Osteoblast (primary cell): Measurements from ENCODE around the gene LDB1. TPM values are rescaled to one million over a fixed set of nuclear protein-coding genes. Genes with fewer than 3 reads are reported as not detected.
A peak's percentile ranks its signal among the peaks of the same experiment; 100 is the strongest.

Experiments used
- DNase-seq: peaks from one replicate; pipeline ENCODE4 v3.0.0; 2011; ENCODE audit warnings: low spot score, mixed read lengths; ENCODE audit not compliant: insufficient read length; ENCODE audit errors: missing footprints
- H2AFZ ChIP-seq: 2 replicates; pipeline ENCODE4 v1.6.0; 2011; ENCODE audit warnings: mild to moderate bottlenecking, low read length
- H3K27ac ChIP-seq: 2 replicates; pipeline ENCODE4 v1.5.1; 2011; ENCODE audit warnings: mild to moderate bottlenecking, low read depth, low read length, moderate library complexity
- H3K27me3 ChIP-seq: 2 replicates; pipeline ENCODE4 v1.6.0; 2012; ENCODE audit warnings: mild to moderate bottlenecking, control low read depth, inconsistent platforms, low read length, moderate library complexity; ENCODE audit not compliant: insufficient read depth
- H3K36me3 ChIP-seq: 2 replicates; pipeline ENCODE4 v1.5.1; 2011; ENCODE audit warnings: mild to moderate bottlenecking, low read length, control low read depth, moderate library complexity; ENCODE audit not compliant: insufficient read depth
- H3K4me1 ChIP-seq: 2 replicates; pipeline ENCODE4 v1.5.1; 2011; ENCODE audit warnings: mild to moderate bottlenecking, low read length, control low read depth, moderate library complexity; ENCODE audit not compliant: insufficient read depth
- H3K4me2 ChIP-seq: 2 replicates; pipeline ENCODE4 v1.6.0; 2011; ENCODE audit warnings: mild to moderate bottlenecking, low read length; ENCODE audit not compliant: insufficient read depth
- H3K4me3 ChIP-seq: fragments of 200-600 bp; sonication (generic); 3 replicates; pipeline ENCODE4 v1.5.1; 2012; ENCODE audit warnings: mild to moderate bottlenecking, low read length, inconsistent platforms; ENCODE audit not compliant: insufficient read depth
- H3K79me2 ChIP-seq: 2 replicates; pipeline ENCODE4 v1.6.0; 2012; ENCODE audit warnings: mild to moderate bottlenecking, low read length, control low read depth, inconsistent platforms; ENCODE audit not compliant: insufficient read depth
- H3K9me3 ChIP-seq: 2 replicates; pipeline ENCODE4 v1.5.1; 2011; ENCODE audit warnings: low read depth, low read length, control low read depth
- H4K20me1 ChIP-seq: 2 replicates; pipeline ENCODE4 v1.6.0; 2012; ENCODE audit warnings: mild to moderate bottlenecking, low read length, control low read depth; ENCODE audit not compliant: insufficient read depth
- CTCF ChIP-seq: IDR thresholded peaks from 2 replicates; pipeline ENCODE4 v1.5.1; 2011; ENCODE audit warnings: mild to moderate bottlenecking, low read depth, low read length, moderate library complexity; ENCODE audit errors: extremely low read depth
- small RNA-seq: library from RNA; depleted of rRNA; stranded (forward); fragments of <200 nt; gene quantifications from one replicate; pipeline ENCODE3, GENCODE V24; 2012
- total RNA-seq: library from RNA; depleted of rRNA; stranded (reverse); fragments of >200 nt; gene quantifications from 2 replicates; pipeline ENCODE4 v1.2.3, GENCODE V29; 2012

LDB1 gene
- total RNA-seq, 1 donor, result 62.2 TPM

GRCh38 chr10:102064868-102065560, 55.2 kb downstream of the LDB1 start, which contains the start of gene HPS6:
HPS6 (plus strand) TSS chr10:102065349; CDS start chr10:102065475, 126 bp downstream.
- peak; percentile 100 for DNase-seq
- Histone ChIP-seq H3K27ac (no peak within 1 kb of the TSS), H2AFZ (peak within 1 kb of the TSS; percentile 84), H3K4me2 (peak within 1 kb of the TSS; percentile 98), H4K20me1 (peaks cover 35% of the 10 kb centered on the region), H3K9me3 (no peaks in the 10 kb centered on the region), H3K36me3 (peaks cover 13% of the 10 kb centered on the region), H3K27me3 (no peaks in the 10 kb centered on the region), H3K79me2 (peaks cover 39% of the 10 kb centered on the region), H3K4me3 (peak within 1 kb of the TSS; percentile 81), H3K4me1 (peaks cover 8% of the 10 kb centered on the region)
- no peak for TF ChIP-seq CTCF

- Histone ChIP-seq H4K20me1 (peaks cover 35% of the 10 kb centered on the region), H3K79me2 (peaks cover 37% of the 10 kb centered on the region), H3K36me3 (peaks cover 13% of the 10 kb centered on the region), H3K4me1 (peaks cover 8% of the 10 kb centered on the region), H3K4me2 (peak overlapping the region; percentile 98), H3K9me3 (no peaks in the 10 kb centered on the region), H3K27me3 (no peaks in the 10 kb centered on the region), H3K4me3 (peak overlapping the region; percentile 81), H2AFZ (peak overlapping the region; percentile 84), H3K27ac (no peak overlapping the region)
- no peak for TF ChIP-seq CTCF
- DNase-seq, result no peak
Observed at GRCh38 chr10:102064503-102064867, 55.7 kb downstream of the LDB1 start.

GRCh38 chr10:102059987-102060386, 60.2 kb downstream of the LDB1 start:
- H3K4me3 ChIP-seq, result no peak overlapping the region
- H4K20me1 ChIP-seq, result no peaks in the 10 kb centered on the region
- no peaks in the 10 kb centered on the region for H3K9me3 ChIP-seq
- H3K36me3 ChIP-seq, result no peaks in the 10 kb centered on the region
- H3K4me1 ChIP-seq, result no peaks in the 10 kb centered on the region
- no peak overlapping the region for H3K27ac ChIP-seq
- H3K27me3 ChIP-seq, result no peaks in the 10 kb centered on the region
- H2AFZ ChIP-seq, result no peak overlapping the region
- DNase-seq, result no peak
- H3K4me2 ChIP-seq, result no peak overlapping the region
- peaks cover 8% of the 10 kb centered on the region for H3K79me2 ChIP-seq
- no peak for TF ChIP-seq CTCF

Small RNA genes within 50 kb of the gene (small RNA-seq; reads per million reads assigned to genes)
- gene AL500527.1 (not detected), gene AL500527.2 (not detected)

Other genes starting within 250 kb of the LDB1 start
- gene ARMH3, start 64.2 kb downstream of the LDB1 start, total RNA-seq, result 9.1 and 9.4 TPM in 2 replicates
- 26.8 and 31.5 TPM in 2 replicates for gene HPS6, start 55.0 kb downstream of the LDB1 start, total RNA-seq
- 14.1 and 17.7 TPM in 2 replicates for gene PPRC1, start 12.7 kb upstream of the LDB1 start, total RNA-seq
- gene NOLC1, start 32.0 kb upstream of the LDB1 start, total RNA-seq, result 13.3 and 18.1 TPM in 2 replicates
- gene ELOVL3, start 105.9 kb upstream of the LDB1 start, total RNA-seq, result 2.2 and 2.7 TPM in 2 replicates
- gene PITX3, start 121.1 kb upstream of the LDB1 start, total RNA-seq, result under 0.01 TPM in 1 of 2 replicates, not detected in the other
- gene GBF1, start 125.2 kb upstream of the LDB1 start, total RNA-seq, result 37.4 and 38.0 TPM in 2 replicates